ENCODE measurements around the gene SEPTIN2.

- TF ChIP-seq CTCF (IDR thresholded peaks at IDR 0.05) (peak in 1 of 12 donors; percentile 4), POLR2A (IDR thresholded peaks at IDR 0.05) (peak in 1 of 2 donors; percentile 34)
Observed at GRCh38 chr2:241272303-241273209, 43.2 kb upstream of the SEPTIN2 start.

Data from heart left ventricle (tissue), 13 donors.